HG02938 (cell line): ENCODE data around the gene TLE1.
"Not testable (repeated sequence)": the region's sequence is repeated elsewhere in the genome, so short reads cannot be mapped to it uniquely, and the experiment has no call there.

ENCODE experiments used
- ATAC-seq: cut with Tn5 transposase; IDR thresholded peaks from one replicate; pipeline ENCODE4 v1.9.1; 2021; ENCODE audit warnings: mild to moderate bottlenecking, moderate library complexity; ENCODE audit not compliant: unreplicated experiment

TLE1 gene

GRCh38 chr9:81601639-81602623 is 87.4 kb downstream of the TLE1 start:
- ATAC-seq: peak; percentile 68

GRCh38 chr9:81600631-81601030 is 88.7 kb downstream of the TLE1 start:
- ATAC-seq: no peak

- ATAC-seq: no peak
Observed at GRCh38 chr9:81599837-81600236, 89.5 kb downstream of the TLE1 start.

GRCh38 chr9:81598811-81599210 is 90.5 kb downstream of the TLE1 start:
- ATAC-seq: no peak

- ATAC-seq: no peak
Observed at GRCh38 chr9:81598123-81598497, 91.2 kb downstream of the TLE1 start.

- no peak for ATAC-seq
Observed at GRCh38 chr9:81597419-81598122, 91.8 kb downstream of the TLE1 start.

GRCh38 chr9:81596679-81597418 is 92.5 kb downstream of the TLE1 start:
- no peak for ATAC-seq

GRCh38 chr9:81595887-81596543 is 93.3 kb downstream of the TLE1 start:
- ATAC-seq: no peak

- ATAC-seq: not testable (repeated sequence)
Observed at GRCh38 chr9:81595293-81595692, 94.1 kb downstream of the TLE1 start.

- no peak for ATAC-seq
Observed at GRCh38 chr9:81594415-81594814, 94.9 kb downstream of the TLE1 start.

GRCh38 chr9:81592887-81593266 is 96.5 kb downstream of the TLE1 start:
- ATAC-seq: no peak

- no peak for ATAC-seq
Observed at GRCh38 chr9:81591791-81592190, 97.6 kb downstream of the TLE1 start.

- no peak for ATAC-seq
Observed at GRCh38 chr9:81590688-81591087, 98.7 kb downstream of the TLE1 start.

GRCh38 chr9:81589819-81590218 is 99.5 kb downstream of the TLE1 start:
- no peak for ATAC-seq

GRCh38 chr9:81589392-81589791 is 100.0 kb downstream of the TLE1 start:
- ATAC-seq: no peak

GRCh38 chr9:81588148-81588871 is 101.0 kb downstream of the TLE1 start:
- no peak for ATAC-seq

- no peak for ATAC-seq
Observed at GRCh38 chr9:81586786-81587185, 102.6 kb downstream of the TLE1 start.

- no peak for ATAC-seq
Observed at GRCh38 chr9:81585191-81585763, 104.1 kb downstream of the TLE1 start.

- no peak for ATAC-seq
Observed at GRCh38 chr9:81584099-81584498, 105.2 kb downstream of the TLE1 start.

- no peak for ATAC-seq
Observed at GRCh38 chr9:81581986-81582385, 107.4 kb downstream of the TLE1 start.
